H1 (cell line): Measurements from ENCODE around the gene KLHL17. TPM values are rescaled to one million over a fixed set of nuclear protein-coding genes. Genes with fewer than 3 reads are reported as not detected.

Source experiments
- CTCF ChIA-PET: fragments of 300-600 bp; sonication (Branson Sonifier 250); formaldehyde crosslinking; loops from one replicate; lab custom pipeline; 2021; ENCODE audit not compliant: partially characterized antibody; lab: Charles Lee
- POLR2A ChIA-PET: fragments of 300-600 bp; sonication (Branson Sonifier 250); formaldehyde crosslinking; loops from one replicate; lab custom pipeline; 2021; ENCODE audit warnings: inconsistent platforms; ENCODE audit not compliant: partially characterized antibody; lab: Charles Lee
- DNase-seq, 2 experiments: peaks; one replicate each; pipeline versions ENCODE4 v3.0.0 to v3.0.0-alpha.2; 2010 to 2022; ENCODE audit warnings: low spot score in 2 of 2, low read depth in 1 of 2, mixed read lengths in 1 of 2
- FAIRE-seq: peaks from 2 replicates; lab custom pipeline; 2011; peaks lifted over from hg19 to GRCh38; lab: Jason Lieb, UNC
- H2AFZ ChIP-seq: 2 replicates; pipeline ENCODE4 v1.8.1; 2012; ENCODE audit warnings: low read length, inconsistent platforms
- H2AK5ac ChIP-seq: 2 replicates; pipeline ENCODE4 v1.6.1; 2013; ENCODE audit warnings: low read depth, low read length
- H2BK120ac ChIP-seq: replicated peaks from 2 replicates; pipeline ENCODE3; 2013; ENCODE audit warnings: low read depth, low read length, inconsistent platforms
- H2BK12ac ChIP-seq: 2 replicates; pipeline ENCODE4 v1.6.1; 2013; ENCODE audit warnings: low read depth, low read length
- H2BK15ac ChIP-seq: 2 replicates; pipeline ENCODE4 v1.6.1; 2013; ENCODE audit warnings: low read length
- H2BK20ac ChIP-seq: 2 replicates; pipeline ENCODE4 v1.6.1; 2013; ENCODE audit warnings: low read length
- H2BK5ac ChIP-seq: 2 replicates; pipeline ENCODE4 v1.6.1; 2013; ENCODE audit warnings: low read depth, low read length
- H3K14ac ChIP-seq: 2 replicates; pipeline ENCODE4 v1.6.1; 2013; ENCODE audit warnings: inconsistent platforms; ENCODE audit not compliant: insufficient read length
- H3K18ac ChIP-seq: 2 replicates; pipeline ENCODE4 v1.6.1; 2013; ENCODE audit warnings: low read length; ENCODE audit errors: extremely low read depth
- H3K23ac ChIP-seq: 2 replicates; pipeline ENCODE4 v1.6.1; 2013; ENCODE audit warnings: inconsistent platforms; ENCODE audit not compliant: insufficient read length
- H3K23me2 ChIP-seq: 2 replicates; pipeline ENCODE4 v1.6.1; 2013; ENCODE audit warnings: low read depth, low read length
- H3K27ac ChIP-seq: 2 replicates; pipeline ENCODE4 v1.6.1; 2011; ENCODE audit warnings: low read depth, low read length, inconsistent platforms
- H3K27me3 ChIP-seq, 4 experiments: replicated peaks in 1 of 4; 1 replicate in 1 of 4; 2 replicates in 3 of 4; pipeline versions ENCODE4 v1.6.1 to v1.8.1; 2011 to 2013; ENCODE audit warnings: low read length in 3 of 4, mild to moderate bottlenecking in 3 of 4, inconsistent platforms in 2 of 4, mixed read lengths in 2 of 4, moderate library complexity in 1 of 4; ENCODE audit not compliant: control insufficient read depth in 3 of 4, insufficient read depth in 3 of 4; ENCODE audit errors: extremely low read depth in 1 of 4
- H3K36me3 ChIP-seq, 4 experiments: 2 replicates each; pipeline versions ENCODE4 v1.6.1 to v1.8.1; 2011 to 2013; ENCODE audit warnings: mild to moderate bottlenecking in 4 of 4, low read length in 3 of 4, moderate library complexity in 2 of 4, control low read depth in 1 of 4, inconsistent platforms in 1 of 4; ENCODE audit not compliant: insufficient read depth in 4 of 4, control insufficient read depth in 2 of 4
- H3K4ac ChIP-seq: replicated peaks from 2 replicates; pipeline ENCODE3; 2013; ENCODE audit warnings: low read length, low read depth, mixed read lengths, inconsistent platforms; ENCODE audit not compliant: insufficient read length
- H3K4me1 ChIP-seq, 4 experiments: replicated peaks in 1 of 4; 1 replicate in 1 of 4; 2 replicates in 3 of 4; pipeline versions ENCODE4 v1.6.1 to v1.8.1; 2011 to 2013; ENCODE audit warnings: low read length in 3 of 4, inconsistent platforms in 2 of 4, mixed read lengths in 1 of 4; ENCODE audit not compliant: insufficient read depth in 4 of 4, control insufficient read depth in 3 of 4
- H3K4me2 ChIP-seq, 2 experiments: 2 replicates each; pipeline versions ENCODE4 v1.6.1 to v1.8.1; 2011 to 2013; ENCODE audit warnings: low read depth in 2 of 2, low read length in 2 of 2, control low read depth in 1 of 2, inconsistent platforms in 1 of 2, mild to moderate bottlenecking in 1 of 2; ENCODE audit not compliant: insufficient read depth in 1 of 2
- H3K4me3 ChIP-seq, 4 experiments: fragments of 200-600, 300-600 bp in 1 of 4; sonication (generic), shearing (Covaris generic), sonication (Bioruptor Twin) in 1 of 4; 2 replicates each; pipeline versions ENCODE4 v1.5.1 to v1.8.1; 2011 to 2016; ENCODE audit warnings: low read length in 4 of 4, low read depth in 3 of 4, control low read depth in 2 of 4, inconsistent platforms in 2 of 4, mild to moderate bottlenecking in 2 of 4, mixed read lengths in 1 of 4, moderate library complexity in 1 of 4; ENCODE audit not compliant: insufficient read depth in 2 of 4; ENCODE audit errors: extremely low read depth in 1 of 4
- H3K56ac ChIP-seq: replicated peaks from 2 replicates; pipeline ENCODE3; 2013; ENCODE audit warnings: low read depth, mild to moderate bottlenecking, mixed read lengths, low read length, inconsistent platforms; ENCODE audit not compliant: insufficient read length
- H3K79me1 ChIP-seq: 2 replicates; pipeline ENCODE4 v1.6.1; 2013; ENCODE audit warnings: low read depth, low read length, control low read depth
- H3K79me2 ChIP-seq, 2 experiments: 2 replicates each; pipeline versions ENCODE4 v1.6.1 to v1.8.1; 2012 to 2013; ENCODE audit warnings: low read length in 2 of 2, mild to moderate bottlenecking in 2 of 2, inconsistent platforms in 1 of 2; ENCODE audit not compliant: insufficient read depth in 2 of 2, control insufficient read depth in 1 of 2
- H3K9ac ChIP-seq, 4 experiments: replicated peaks in 1 of 4; 1 replicate in 1 of 4; 2 replicates in 3 of 4; pipeline versions ENCODE4 v1.6.1 to v1.8.1; 2011 to 2013; ENCODE audit warnings: low read depth in 3 of 4, low read length in 3 of 4, control low read depth in 2 of 4, mild to moderate bottlenecking in 2 of 4, moderate library complexity in 2 of 4, inconsistent platforms in 1 of 4; ENCODE audit errors: extremely low read depth in 1 of 4
- H3K9me3 ChIP-seq, 2 experiments: 2 replicates each; pipeline versions ENCODE4 v1.6.1 to v1.8.1; 2012 to 2013; ENCODE audit warnings: mild to moderate bottlenecking in 2 of 2, moderate library complexity in 2 of 2, control low read depth in 1 of 2, inconsistent platforms in 1 of 2, low read depth in 1 of 2, low read length in 1 of 2, mixed read lengths in 1 of 2; ENCODE audit not compliant: insufficient read depth in 2 of 2
- H4K20me1 ChIP-seq, 2 experiments: replicated peaks in 1 of 2; 2 replicates each; pipeline versions ENCODE3 to v1.8.1; 2011 to 2013; ENCODE audit warnings: inconsistent platforms in 2 of 2, low read length in 2 of 2, mild to moderate bottlenecking in 1 of 2; ENCODE audit not compliant: insufficient read depth in 2 of 2, control insufficient read depth in 1 of 2
- H4K5ac ChIP-seq: 2 replicates; pipeline ENCODE4 v1.6.1; 2013; ENCODE audit warnings: low read length, low read depth, mixed read lengths, inconsistent platforms; ENCODE audit not compliant: insufficient read length
- H4K8ac ChIP-seq: 2 replicates; pipeline ENCODE4 v1.8.0; 2013; ENCODE audit warnings: mild to moderate bottlenecking, moderate library complexity, low read length, inconsistent platforms; ENCODE audit not compliant: insufficient read depth; ENCODE audit errors: extremely low read depth
- H4K91ac ChIP-seq: replicated peaks from 2 replicates; pipeline ENCODE3; 2013; ENCODE audit warnings: low read length, mixed read lengths, inconsistent platforms; ENCODE audit not compliant: insufficient read length
- KDM4A ChIP-seq: IDR thresholded peaks from one replicate; pipeline ENCODE4 v1.7.1; 2012; ENCODE audit warnings: low read depth, mild to moderate bottlenecking, moderate library complexity, low read length, inconsistent platforms; ENCODE audit not compliant: severe bottlenecking
- TBP ChIP-seq: IDR thresholded peaks from 2 replicates; pipeline ENCODE4 v1.6.1; 2011; ENCODE audit warnings: low read depth, low read length, improper control_type of control experiment
- WGBS, 2 experiments: shearing (Covaris generic) in 1 of 2; methylation state at CpG; one replicate each; pipeline versions ENCODE4 v1.1.6 to v1.1.7; 2013 to 2015; ENCODE audit warnings: low lambda C conversion rate in 2 of 2, mixed read lengths in 2 of 2, inconsistent platforms in 1 of 2, low coverage in 1 of 2, missing lambda C conversion rate in 1 of 2; ENCODE audit not compliant: insufficient replicate concordance in 2 of 2, insufficient coverage in 1 of 2, insufficient read length in 1 of 2; ENCODE audit errors: extremely low coverage in 1 of 2, missing lambda C conversion rate in 1 of 2; 5-methylcytosine and 5-hydroxymethylcytosine counted together
- polyA plus RNA-seq, 7 experiments: library from polyadenylated mRNA; depleted of rRNA in 3 of 7; stranded (reverse) in 5 of 7; unstranded in 2 of 7; fragments of >200 nt in 5 of 7; fragments of 200-250 nt in 2 of 7; gene quantifications; 1 replicate in 5 of 7; 2 replicates in 1 of 7; 4 replicates in 1 of 7; pipeline versions ENCODE4 v1.2.1 to v1.2.3, GENCODE V29; 2011 to 2013; ENCODE audit warnings: missing spikeins in 2 of 7, mixed read lengths in 2 of 7
- total RNA-seq: library from RNA; stranded (reverse); fragmentation: NEBNext Ultra II Directional; extraction: Animal tissue kit (Norgen Biotek cat#: 25700); gene quantifications from 2 replicates; pipeline ENCODE4 v1.2.1, GENCODE V29; 2021

KLHL17 gene
- total and polyA plus RNA-seq, 2 of the 8 experiments (the other 6 are each of a cell fraction or from before 2014, with no cell fraction given), result 32.6 to 36.1 TPM

DNA sequence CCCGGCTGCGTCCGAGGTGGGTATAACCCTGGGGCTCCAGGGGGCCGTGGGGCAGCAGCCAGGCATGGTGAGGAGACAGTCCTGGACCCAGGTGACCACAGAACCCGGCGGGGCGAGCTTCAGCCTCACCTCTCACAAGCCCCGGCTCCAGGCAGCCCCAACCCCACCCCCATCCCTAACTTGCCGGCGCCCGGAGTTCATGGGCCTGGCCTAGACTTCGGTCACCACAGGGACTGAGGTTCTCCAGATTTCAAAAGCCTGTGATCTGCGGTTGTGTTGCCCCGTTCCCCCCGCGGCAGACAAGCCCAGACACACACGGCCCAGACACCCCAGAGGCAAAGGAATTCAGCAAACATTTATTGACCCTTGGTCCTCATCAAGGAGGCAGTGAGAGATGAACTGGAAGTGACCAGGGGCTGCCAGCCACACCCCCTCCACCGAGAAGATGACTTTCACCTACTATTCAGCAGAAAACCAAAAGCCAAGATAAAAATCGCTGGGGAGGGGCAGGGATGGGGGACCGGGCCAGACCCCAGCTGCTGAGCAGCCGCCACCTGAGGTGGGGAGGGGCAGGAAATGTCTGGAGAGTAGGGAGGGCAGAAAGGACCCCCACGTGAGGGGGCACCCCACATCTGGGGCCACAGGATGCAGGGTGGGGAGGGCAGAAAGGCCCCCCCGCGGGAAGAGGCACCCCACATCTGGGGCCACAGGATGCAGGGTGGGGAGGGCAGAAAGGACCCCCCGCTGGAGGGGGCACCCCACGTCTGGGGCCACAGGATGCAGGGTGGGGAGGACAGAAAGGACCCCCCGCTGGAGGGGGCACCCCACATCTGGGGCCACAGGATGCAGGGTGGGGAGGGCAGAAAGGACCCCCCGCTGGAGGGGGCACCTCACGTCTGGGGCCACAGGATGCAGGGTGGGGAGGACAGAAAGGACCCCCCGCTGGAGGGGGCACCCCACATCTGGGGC lies 35.6 kb downstream of the KLHL17 start:
- peaks cover 8% of the 10 kb centered on the region; the same call in 1 of the 2 replicates for H3K23me2 ChIP-seq
- FAIRE-seq, result no peak
- no peak overlapping the region for H3K27ac ChIP-seq
- no peak overlapping the region for H3K23ac ChIP-seq
- ChIA-PET POLR2A (interaction anchor here (1.2 to 2.6 kb wide), 4 partner anchors 14 to 56 kb away, joined by 3 to 20 read pairs (median 8); partner anchors contain the start of gene PERM1), CTCF (interaction anchor here (0.7 to 7.7 kb wide), 6 partner anchors 10 to 68 kb away, joined by 3 to 86 read pairs (median 10); partner anchors contain the start of gene PERM1)
- no peak overlapping the region for H3K4me2 ChIP-seq
- H3K36me3 ChIP-seq, result peaks cover 0 to 18% (median 0%) of the 10 kb centered on the region in 4 experiments; a peak in 1 of 8 replicates
- H3K27me3 ChIP-seq, result peaks cover 38 to 67% (median 59%) of the 10 kb centered on the region in 4 experiments
- H3K4me1 ChIP-seq, result peaks cover 0 to 21% (median 10%) of the 10 kb centered on the region in 4 experiments; a peak in 5 of 7 replicates
- H2BK20ac ChIP-seq, result no peak overlapping the region
- no peaks in the 10 kb centered on the region for H3K79me2 ChIP-seq
- no peak overlapping the region for H4K5ac ChIP-seq
- H3K9ac ChIP-seq, result no peak overlapping the region
- H3K56ac ChIP-seq, result no peak overlapping the region
- no peak overlapping the region for H2BK5ac ChIP-seq
- no peak overlapping the region for H3K4ac ChIP-seq
- no peak for DNase-seq
- H3K9me3 ChIP-seq, result no peaks in the 10 kb centered on the region; a peak in 1 of 4 replicates
- WGBS, 2 experiments, result 76% methylated on average over 19 of the region's 30 CpGs; no CpG with 5 or more reads in 1 of the 2 experiments
- no peak overlapping the region for H4K91ac ChIP-seq
- H3K18ac ChIP-seq, result no peak overlapping the region
- H3K79me1 ChIP-seq, result no peaks in the 10 kb centered on the region
- H3K14ac ChIP-seq, result no peak overlapping the region
- H2BK15ac ChIP-seq, result no peak overlapping the region
- no peak overlapping the region for H2AFZ ChIP-seq
- peaks cover 0 to 6% of the 10 kb centered on the region in 2 experiments for H4K20me1 ChIP-seq
- no peak overlapping the region; the same call in 1 of the 2 replicates for H4K8ac ChIP-seq
- no peak overlapping the region for H2BK12ac ChIP-seq
- H3K4me3 ChIP-seq, result no peak overlapping the region
- H2AK5ac ChIP-seq, result no peak overlapping the region
- no peak overlapping the region for H2BK120ac ChIP-seq
- TF ChIP-seq TBP (no peak), KDM4A (no peak)
